Measurements from ENCODE around the gene LRRC37B.
"Not testable (repeated sequence)": the region's sequence is repeated elsewhere in the genome, so short reads cannot be mapped to it uniquely, and the experiment has no call there.

Gene LRRC37B

GRCh38 chr17:32086833-32087232 is 79.7 kb downstream of the LRRC37B start:
- DNase-seq (ENCODE audit: low read depth) = not testable (repeated sequence)

DNA sequence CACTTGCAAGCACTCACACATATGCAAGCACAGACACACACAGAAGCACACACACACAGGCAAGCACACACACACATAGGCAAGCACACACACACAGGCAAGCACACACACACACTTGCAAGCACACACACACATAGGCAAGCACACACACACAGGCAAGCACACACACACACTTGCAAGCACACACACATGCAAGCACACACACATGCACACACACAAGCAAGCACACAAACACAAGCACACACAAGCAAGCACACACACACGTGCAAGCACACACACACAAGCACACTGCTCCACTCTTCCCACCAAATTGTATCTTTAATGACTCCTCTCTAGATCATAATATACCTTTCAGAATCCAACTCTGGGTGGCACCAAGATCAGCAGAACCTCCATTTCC is 84.9 kb downstream of the LRRC37B start:
- not testable (repeated sequence) for DNase-seq (ENCODE audit: low read depth)

- DNase-seq (ENCODE audit: low read depth) = no peak
Observed at GRCh38 chr17:32099686-32100085, 92.5 kb downstream of the LRRC37B start.

DNA sequence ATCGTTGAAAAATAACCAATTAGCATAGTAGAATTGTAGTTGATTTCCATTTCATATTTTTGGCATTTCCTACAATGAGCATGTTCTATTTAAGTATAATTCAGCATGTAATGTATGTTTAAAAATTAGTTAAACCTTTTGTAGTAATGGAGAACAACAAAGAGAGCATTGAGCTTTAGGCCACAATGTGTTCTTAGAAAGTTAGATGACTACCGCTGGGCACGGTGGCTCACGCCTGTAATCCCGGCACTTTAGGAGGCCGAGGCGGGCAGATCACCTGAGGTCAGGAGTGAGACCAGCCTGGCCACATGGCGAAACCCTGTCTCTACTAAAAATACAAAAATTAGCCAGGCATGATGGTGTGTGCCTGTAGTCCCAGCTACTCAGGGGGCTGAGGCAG is 93.1 kb downstream of the LRRC37B start:
- not testable (repeated sequence) for DNase-seq (ENCODE audit: low read depth)

- DNase-seq (ENCODE audit: low read depth) = no peak
Observed at GRCh38 chr17:32100971-32101631, 93.9 kb downstream of the LRRC37B start.

DNA sequence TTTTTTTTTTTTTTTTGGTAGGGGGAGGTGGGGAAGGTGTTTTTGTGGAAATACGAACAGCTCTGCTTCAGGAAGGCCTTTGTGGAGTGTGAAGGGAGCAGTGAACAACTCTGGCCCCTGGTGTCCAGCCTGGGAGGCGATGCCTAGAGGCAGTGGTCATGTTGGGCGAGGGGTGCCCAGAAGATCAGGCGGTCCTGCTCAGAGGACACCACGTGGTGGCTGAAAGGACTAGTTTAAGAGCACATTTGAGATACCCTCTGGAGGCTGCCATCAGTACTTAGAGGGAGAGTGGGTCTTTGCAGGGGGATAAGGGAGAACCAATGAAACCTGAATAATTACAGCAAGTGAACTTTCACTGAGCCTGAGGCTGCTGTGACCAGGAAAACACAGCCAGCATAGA is 95.0 kb downstream of the LRRC37B start:
- no peak for DNase-seq (ENCODE audit: low read depth)

GRCh38 chr17:32102646-32103186 is 95.5 kb downstream of the LRRC37B start:
- DNase-seq (ENCODE audit: low read depth) = no peak

All from stimulated activated CD8-positive, alpha-beta memory T cell treated with anti-CD3 and anti-CD28 coated beads, Interleukin-12 subunit alpha, Interleukin-12 subunit beta, amount 100 ng/mL, for 1 hour (primary cell).